Stimulated activated CD8-positive, alpha-beta memory T cell treated with anti-CD3 and anti-CD28 coated beads, Interleukin-2, amount 100 ng/mL, for 1 hour (primary cell): ENCODE data around the gene MANSC1.
"Not testable (repeated sequence)": the region's sequence is repeated elsewhere in the genome, so short reads cannot be mapped to it uniquely, and the experiment has no call there.

Source experiments
- DNase-seq, 2 donors: peaks; one replicate each; pipeline ENCODE4 v3.0.0-alpha.2; 2020; ENCODE audit warnings: low read depth in 2 of 2

The MANSC1 gene

DNA sequence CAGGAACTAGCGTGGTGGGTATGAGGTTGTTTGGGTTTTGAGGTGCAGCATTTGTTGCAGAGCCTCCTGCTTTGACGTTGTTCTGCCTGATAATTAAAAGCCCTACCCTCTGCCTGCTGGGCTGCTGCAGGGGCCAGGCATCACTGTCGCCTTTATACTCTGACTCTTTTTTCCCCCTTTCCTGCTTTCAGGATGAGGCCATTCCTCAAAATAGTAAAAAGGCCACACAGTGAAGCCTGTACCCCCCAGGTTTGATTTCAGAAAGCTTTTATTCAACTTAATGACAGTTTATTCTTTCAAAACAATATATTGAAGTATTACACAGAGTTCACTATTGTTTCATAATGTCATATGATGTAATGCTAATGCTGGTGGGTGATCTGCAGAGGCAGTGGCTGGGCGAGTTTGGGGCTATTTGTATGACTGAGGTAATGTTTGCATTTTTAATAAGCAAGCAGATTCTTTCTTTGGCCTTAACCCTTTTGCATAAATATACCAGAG lies 15.9 kb upstream of the MANSC1 start:
- no peak for DNase-seq

DNA sequence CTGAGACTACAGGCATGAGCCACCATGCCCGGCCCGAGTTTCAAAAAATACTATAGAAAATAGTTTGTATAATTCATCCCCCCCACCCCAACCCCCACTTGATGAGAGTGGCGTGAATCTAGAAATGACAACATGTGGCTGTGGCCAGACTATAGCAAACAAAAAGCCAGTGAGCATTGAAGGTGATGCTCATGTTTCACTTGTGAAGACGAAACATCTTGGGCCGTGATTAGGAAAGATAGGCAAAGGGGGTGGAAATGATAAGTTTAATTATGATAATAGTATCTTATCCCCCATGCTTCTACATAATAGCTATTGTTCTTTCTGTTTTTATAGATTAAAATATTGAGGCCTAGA lies 15.4 kb upstream of the MANSC1 start:
- DNase-seq = no peak

DNA sequence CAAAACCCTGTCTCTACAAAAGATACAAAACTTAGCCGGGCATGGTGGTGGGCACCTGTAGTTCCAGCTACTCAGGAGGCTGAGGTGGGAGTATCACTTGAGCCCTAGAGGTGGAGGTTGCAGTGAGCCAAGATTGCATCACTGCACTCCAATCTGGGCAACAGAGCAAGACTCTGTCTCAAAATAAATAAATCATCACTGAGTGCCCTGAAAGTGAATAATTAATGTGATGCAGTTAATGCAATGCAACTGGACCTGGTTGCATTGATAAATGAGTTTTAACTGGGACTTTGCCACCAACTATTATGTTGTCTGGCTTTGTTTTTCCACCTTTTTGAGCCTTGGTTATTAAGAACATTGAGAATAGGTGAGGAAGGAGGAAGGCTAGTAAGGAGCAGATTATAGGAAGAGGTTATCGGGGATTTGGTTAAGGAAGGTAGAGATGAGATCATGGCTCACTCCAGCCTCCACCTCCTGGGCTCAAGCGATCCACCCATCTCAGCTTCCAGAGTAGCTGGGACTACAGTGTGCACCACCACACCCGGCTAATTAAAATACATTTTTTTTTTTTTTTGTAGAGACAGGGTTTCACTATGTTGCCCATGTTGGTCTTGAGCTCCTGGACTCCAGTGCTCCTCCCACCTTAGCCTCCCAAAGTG lies 14.9 kb upstream of the MANSC1 start:
- no peak for DNase-seq

DNA sequence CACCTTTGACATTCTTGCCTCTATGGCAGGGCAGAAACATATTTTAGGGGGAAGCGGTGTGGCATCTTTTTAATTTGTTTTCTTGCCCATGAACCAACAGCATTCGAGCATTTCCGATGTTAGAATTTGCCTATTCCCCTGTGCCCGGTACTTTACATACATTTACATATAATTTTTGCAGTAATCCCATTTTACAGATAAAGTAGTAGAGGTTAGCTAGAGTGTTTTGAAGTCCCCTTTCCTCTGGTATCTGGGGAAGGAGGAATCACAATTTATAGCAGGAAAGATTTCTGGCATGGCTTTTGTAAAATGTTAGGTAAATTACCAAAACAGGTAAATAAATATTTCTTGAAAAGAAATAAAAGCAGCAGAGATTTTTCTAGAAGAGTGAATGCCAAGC lies 8.5 kb upstream of the MANSC1 start:
- no peak for DNase-seq

DNA sequence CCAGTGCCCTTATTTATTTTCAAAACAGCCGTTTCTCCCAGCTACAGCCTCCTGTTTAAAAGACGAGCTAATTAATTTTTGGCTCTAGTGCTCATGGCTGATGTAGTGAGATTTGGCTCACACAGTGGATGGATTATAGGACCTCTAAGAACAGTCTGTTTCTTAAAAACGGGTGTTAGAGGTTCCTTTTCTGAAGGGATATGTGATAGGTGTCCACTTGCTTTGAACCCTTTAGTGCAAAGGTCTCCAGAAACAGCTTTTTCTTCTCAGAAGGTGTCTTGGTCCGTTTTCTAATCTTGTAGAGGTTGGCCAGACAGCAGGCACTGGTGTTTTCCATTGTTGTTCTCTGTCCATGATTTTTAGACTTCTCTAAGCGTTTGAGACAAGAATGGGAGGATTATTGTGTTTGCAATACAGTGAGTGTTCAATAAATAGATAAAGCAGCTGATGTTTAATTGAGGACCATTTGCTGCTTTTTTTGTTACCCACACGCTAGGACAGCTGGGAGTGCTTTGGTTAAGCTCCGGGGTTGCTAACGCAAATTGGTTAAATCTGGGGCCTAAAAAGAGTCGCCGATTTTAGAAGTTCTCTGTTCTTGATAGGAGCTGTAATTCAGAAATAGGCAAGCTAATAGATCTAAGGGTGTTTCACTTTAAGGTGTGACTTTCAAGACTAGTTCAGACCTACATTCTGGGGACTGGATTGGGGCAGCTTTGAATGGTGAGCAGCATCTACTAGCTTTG lies 7.8 kb upstream of the MANSC1 start:
- no peak for DNase-seq

GRCh38 chr12:12356896-12357718 lies 7.1 kb upstream of the MANSC1 start, which contains the start of gene BORCS5:
TSS of gene BORCS5 (plus strand) at chr12:12357078. CDS start at chr12:12357452, 374 bp downstream.
- peak; percentile 95 to 96 for DNase-seq

GRCh38 chr12:12356467-12356895 lies 6.4 kb upstream of the MANSC1 start:
- DNase-seq = no peak

DNA sequence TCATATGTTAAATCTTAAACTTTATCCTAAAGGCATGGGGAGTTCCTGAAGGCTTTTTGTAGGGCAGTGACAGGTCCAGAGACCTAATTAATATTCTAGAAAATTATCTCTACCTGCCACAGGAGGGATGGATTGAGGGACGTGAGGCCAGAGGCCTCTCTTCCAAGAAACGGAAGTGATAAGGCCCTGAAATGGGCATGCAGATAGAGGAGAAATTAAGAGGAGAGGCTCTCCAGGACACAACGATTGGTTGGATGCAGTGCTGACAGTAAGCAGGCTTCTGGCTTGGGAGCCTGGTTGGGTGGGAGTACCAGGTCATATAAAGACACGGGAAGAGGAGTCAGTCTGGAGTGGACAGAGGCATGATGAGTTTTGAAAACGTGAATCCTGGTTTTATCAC lies 3.8 kb upstream of the MANSC1 start:
- DNase-seq = no peak

DNA sequence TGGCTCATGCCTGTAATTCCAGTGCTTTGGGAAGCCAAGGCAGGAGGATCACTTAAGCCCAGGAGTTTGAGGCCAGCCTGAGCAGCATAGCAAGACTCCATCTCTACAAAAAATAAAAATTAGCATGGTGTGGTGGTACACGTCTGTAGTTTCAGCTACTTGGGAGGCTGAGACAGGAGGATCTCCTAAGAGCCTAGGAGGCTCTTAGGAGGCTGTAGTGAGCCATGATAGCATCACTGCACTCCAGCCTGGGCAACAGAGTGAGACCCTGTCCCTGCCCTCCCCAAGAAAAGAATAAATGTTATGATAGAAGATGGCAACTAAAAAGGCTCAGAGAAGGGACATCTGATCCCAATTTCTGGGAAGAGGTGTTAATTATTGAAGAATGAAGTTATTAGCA lies 3.2 kb upstream of the MANSC1 start:
- DNase-seq = no peak

DNA sequence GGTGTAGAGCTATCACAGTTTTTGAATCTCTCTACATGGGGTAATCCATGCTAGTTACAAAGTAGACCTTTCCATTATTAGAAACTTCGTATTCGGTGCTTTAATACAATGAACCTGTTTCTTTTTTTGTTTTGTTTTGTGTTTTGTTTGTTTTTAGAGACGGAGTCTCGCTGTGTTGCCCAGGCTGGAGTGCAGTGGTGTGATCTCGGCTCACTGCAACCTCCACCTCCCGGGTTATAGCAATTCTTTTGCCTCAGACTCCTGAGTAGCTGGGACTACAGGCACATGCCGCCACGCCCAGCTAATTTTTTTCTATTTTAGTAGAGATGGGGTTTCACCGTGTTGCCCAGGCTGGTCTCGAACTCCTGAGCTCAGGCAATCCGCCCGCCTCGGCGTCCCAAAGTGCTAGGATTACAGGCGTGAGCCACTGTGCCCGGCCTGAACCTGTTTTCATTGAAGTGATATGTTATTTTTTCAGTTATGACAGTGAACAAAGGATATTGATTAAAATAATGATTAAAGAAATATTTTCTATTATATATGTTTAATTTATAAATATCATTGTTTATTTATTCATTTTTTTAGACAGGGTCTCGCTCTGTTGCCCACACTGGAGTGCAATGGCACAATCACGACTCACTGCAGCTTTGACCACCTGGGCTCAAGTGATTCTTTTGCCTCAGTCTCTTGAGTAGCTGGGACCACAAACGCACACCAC lies 1.6 kb upstream of the MANSC1 start:
- DNase-seq = not testable (repeated sequence)

- DNase-seq = no peak
These were observed 924 bp upstream of the MANSC1 start for GRCh38 chr12:12350868-12351463.

DNA sequence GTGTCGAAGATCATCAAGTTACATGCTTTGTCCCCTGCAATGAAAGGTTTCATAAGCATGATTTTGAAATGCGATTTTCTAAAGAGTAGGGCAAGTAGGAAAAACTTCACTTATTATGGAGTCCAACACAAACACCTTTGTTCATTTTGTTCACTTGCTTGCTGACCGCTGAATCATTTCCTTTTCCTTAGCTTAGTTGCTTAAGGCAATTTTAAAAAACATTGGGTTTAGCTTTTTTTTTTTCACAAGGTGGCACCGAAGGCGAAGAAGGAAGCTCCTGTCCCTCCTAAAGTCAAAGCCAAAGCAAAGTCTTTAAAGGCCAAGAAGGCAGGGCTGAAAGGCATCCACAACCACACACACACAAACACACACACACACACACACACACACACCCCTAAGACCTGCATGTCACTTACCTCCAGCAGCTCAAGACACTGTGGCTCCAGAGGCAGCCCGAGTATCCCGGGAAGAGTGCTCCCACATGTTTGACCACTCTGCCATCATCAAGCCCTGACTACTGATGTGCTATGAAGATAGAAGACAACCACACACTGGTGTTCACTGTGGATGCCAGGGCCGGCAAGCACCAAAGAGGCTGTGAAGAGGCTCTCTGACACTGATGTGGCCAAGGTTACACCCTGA lies 11.4 kb downstream of the MANSC1 start:
- DNase-seq = no peak

- no peak for DNase-seq
These were observed 13.5 kb downstream of the MANSC1 start for GRCh38 chr12:12336511-12336910.

DNA sequence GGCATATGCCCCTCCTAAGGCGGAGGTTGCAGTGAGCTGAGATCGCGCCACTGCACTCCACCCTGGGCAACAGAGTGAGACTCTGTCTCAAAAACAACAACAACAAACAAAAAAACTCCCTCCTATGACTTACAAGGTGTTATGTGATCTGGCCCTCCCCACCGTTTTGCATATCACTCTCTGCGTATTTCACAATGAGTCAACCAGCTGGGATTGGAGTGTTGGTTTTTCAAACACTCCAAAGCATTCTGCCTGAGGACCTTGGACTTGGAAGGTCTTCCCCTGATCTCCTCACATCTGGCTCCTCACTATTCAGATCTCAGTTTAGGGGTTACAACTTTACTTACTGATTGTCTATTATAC lies 14.0 kb downstream of the MANSC1 start:
- DNase-seq = no peak

DNA sequence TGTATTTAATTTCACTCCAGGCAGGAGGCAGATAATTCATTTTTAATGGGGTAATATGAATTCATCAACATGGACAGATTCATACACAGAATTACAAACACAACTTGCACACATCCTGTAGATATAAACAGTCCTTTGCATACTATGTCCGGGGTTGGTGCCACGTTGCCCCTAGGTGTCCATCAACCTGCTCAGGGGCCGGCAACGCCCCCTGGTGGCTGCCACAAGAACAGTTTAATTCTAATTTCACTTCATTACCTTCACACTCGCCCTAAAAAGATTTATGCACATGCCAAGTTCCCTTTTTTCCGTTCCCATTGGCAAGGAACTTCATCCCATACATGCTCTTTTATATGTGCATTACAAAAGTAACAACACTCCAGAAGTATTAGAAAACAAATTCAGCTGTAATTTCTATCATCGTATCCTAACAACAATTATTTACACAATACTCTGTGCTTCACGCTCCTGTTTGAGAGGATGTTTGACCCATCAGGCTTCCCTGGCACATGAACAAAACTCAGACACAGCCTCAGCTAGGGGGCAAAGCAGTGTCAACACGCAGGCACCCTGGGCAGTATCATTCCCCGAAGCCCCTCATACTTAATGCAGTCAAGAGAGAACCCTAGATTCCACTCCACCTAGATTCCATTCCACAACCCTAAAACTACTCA lies 15.5 kb downstream of the MANSC1 start:
- peak; percentile 29 to 41 for DNase-seq

DNA sequence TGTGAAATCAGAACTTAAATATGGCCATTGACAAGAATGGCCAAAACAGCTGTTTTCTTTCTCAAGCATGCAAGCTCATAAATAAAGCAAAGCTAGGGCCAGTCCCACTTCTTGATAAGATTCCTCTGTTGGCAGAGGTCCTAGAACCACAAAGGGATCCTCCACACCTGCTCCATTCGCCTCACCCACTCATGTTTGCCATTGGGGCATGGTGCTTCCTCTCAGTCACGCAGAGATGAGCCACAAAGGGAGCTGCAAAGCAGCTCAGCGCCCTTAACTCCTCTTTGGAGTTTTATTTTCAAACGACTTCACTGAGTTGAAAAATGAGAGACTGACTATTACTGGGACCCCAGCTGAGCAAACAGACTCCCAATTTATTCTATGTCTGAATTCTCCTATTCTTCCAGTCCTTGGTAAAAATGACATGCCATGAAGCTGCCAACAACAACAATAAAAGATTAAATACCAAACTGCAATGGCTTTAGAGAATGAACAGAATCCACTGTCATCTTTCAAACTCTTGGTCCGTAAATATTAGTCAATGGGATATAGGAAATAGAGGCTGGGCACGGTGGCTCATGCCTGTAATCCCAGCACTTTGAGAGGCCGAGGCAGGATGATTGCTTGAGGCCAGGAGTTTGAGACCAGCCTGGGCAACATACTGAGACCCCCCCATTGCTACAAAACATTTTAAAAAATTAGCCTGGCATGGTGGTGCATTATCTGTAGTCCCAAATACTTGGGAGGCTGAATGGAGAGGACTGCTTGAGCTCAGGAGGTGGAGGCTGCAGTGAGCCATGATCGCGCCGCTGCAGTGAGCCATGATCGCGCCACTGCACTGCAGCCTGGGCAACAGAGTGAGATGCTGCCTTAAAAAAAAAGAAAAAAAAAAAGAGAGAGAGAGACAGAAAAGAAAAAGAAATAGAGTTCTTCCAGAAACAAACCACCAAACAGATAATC lies 16.4 kb downstream of the MANSC1 start:
- DNase-seq = no peak

- DNase-seq = no peak
These were observed 18.1 kb downstream of the MANSC1 start for GRCh38 chr12:12331896-12332295.

GRCh38 chr12:12331244-12331771 lies 18.7 kb downstream of the MANSC1 start:
- DNase-seq = no peak

DNA sequence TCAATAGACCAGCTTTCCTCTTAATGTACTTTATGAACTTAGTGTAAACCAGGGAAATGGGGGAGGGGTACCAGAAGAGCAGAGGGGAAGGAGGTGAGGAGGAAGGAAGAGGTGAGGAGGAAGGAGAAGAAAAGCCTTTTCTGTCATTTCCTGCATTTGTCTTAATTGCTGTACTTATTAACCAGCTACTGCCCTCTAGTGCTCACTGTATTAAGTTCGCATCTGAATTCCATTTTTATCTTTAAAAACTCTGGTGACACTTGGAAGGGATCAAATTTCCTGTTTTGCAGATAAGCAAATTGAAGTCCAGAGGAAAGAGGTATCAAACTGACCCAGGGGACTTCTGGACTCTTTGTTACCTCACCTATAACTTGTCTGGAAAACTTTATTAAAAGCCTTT lies 22.2 kb downstream of the MANSC1 start:
- DNase-seq = no peak
